ENCODE data around the gene GLDN. TPM values are rescaled to one million over a fixed set of nuclear protein-coding genes. Genes with fewer than 3 reads are reported as not detected.

The GLDN gene
- total and polyA plus RNA-seq, 2 of the 8 experiments (the other 6 are each of a cell fraction or from before 2014, with no cell fraction given), result 0.24 to 0.50 TPM

GRCh38 chr15:51316636-51317035 is 24.8 kb upstream of the GLDN start:
- H3K23ac ChIP-seq (ENCODE audit: insufficient read length), result no peak overlapping the region
- no peak overlapping the region for H3K4me3 ChIP-seq (ENCODE audit: extremely low read depth in 1 of 4, insufficient read depth in 2 of 4, low read depth in 3 of 4, low read length in 4 of 4)
- no peaks in the 10 kb centered on the region; a peak in 1 of 8 replicates for H3K36me3 ChIP-seq (ENCODE audit: control insufficient read depth in 2 of 4, insufficient read depth in 4 of 4, low read length in 3 of 4)
- POLR2A ChIA-PET (ENCODE audit: partially characterized antibody), result no interaction called here
- H4K8ac ChIP-seq (ENCODE audit: extremely low read depth, insufficient read depth, low read length), result no peak overlapping the region
- no peak overlapping the region for H2BK12ac ChIP-seq (ENCODE audit: low read depth, low read length)
- no peak overlapping the region for H2BK15ac ChIP-seq (ENCODE audit: low read length)
- no peaks in the 10 kb centered on the region for H3K79me1 ChIP-seq (ENCODE audit: low read depth, low read length)
- H4K5ac ChIP-seq (ENCODE audit: insufficient read length, low read depth, low read length), result no peak overlapping the region
- no peaks in the 10 kb centered on the region for H3K79me2 ChIP-seq (ENCODE audit: control insufficient read depth in 1 of 2, insufficient read depth in 2 of 2, low read length in 2 of 2)
- DNase-seq (ENCODE audit: low read depth in 1 of 2, low spot score in 2 of 2), result no peak
- no peak overlapping the region for H3K4ac ChIP-seq (replicated peaks; ENCODE audit: insufficient read length, low read depth, low read length)
- H2BK5ac ChIP-seq (ENCODE audit: low read depth, low read length), result no peak overlapping the region
- H2AFZ ChIP-seq (ENCODE audit: low read length), result no peak overlapping the region
- CTCF ChIA-PET (ENCODE audit: partially characterized antibody), result no interaction called here
- H3K56ac ChIP-seq (replicated peaks; ENCODE audit: insufficient read length, low read depth, low read length), result no peak overlapping the region
- no peak for FAIRE-seq
- no peaks in the 10 kb centered on the region for H3K4me1 ChIP-seq (replicated peaks in 1 of 4; ENCODE audit: control insufficient read depth in 3 of 4, insufficient read depth in 4 of 4, low read length in 3 of 4)
- WGBS, 2 experiments (ENCODE audit: extremely low coverage in 1 of 2, insufficient coverage in 1 of 2, insufficient read length in 1 of 2, insufficient replicate concordance in 2 of 2, low coverage in 1 of 2, low lambda C conversion rate in 2 of 2, missing lambda C conversion rate in 1 of 2), result 90% methylated on average over 1 of the region's 1 CpG; no CpG with 5 or more reads in 1 of the 2 experiments
- no peak overlapping the region for H3K9ac ChIP-seq (replicated peaks in 1 of 4; ENCODE audit: extremely low read depth in 1 of 4, low read depth in 3 of 4, low read length in 3 of 4)
- no peak overlapping the region for H2AK5ac ChIP-seq (ENCODE audit: low read depth, low read length)
- H3K27ac ChIP-seq (ENCODE audit: low read depth, low read length), result no peak overlapping the region
- H3K4me2 ChIP-seq (ENCODE audit: insufficient read depth in 1 of 2, low read depth in 2 of 2, low read length in 2 of 2), result no peak overlapping the region
- no peaks in the 10 kb centered on the region for H3K23me2 ChIP-seq (ENCODE audit: low read depth, low read length)
- H4K91ac ChIP-seq (replicated peaks; ENCODE audit: insufficient read length, low read length), result no peak overlapping the region
- H3K14ac ChIP-seq (ENCODE audit: insufficient read length), result no peak overlapping the region
- H3K9me3 ChIP-seq (ENCODE audit: insufficient read depth in 2 of 2, low read depth in 1 of 2, low read length in 1 of 2), result no peaks in the 10 kb centered on the region
- no peaks in the 10 kb centered on the region for H3K27me3 ChIP-seq (replicated peaks in 1 of 4; ENCODE audit: control insufficient read depth in 3 of 4, extremely low read depth in 1 of 4, insufficient read depth in 3 of 4, low read length in 3 of 4)
- no peak overlapping the region for H3K18ac ChIP-seq (ENCODE audit: extremely low read depth, low read length)
- no peak overlapping the region for H2BK20ac ChIP-seq (ENCODE audit: low read length)
- no peaks in the 10 kb centered on the region for H4K20me1 ChIP-seq (replicated peaks in 1 of 2; ENCODE audit: control insufficient read depth in 1 of 2, insufficient read depth in 2 of 2, low read length in 2 of 2)
- no peak overlapping the region for H2BK120ac ChIP-seq (replicated peaks; ENCODE audit: low read depth, low read length)
- TF ChIP-seq NANOG (IDR thresholded peaks at IDR 0.05; ENCODE audit: insufficient read depth, low read depth, low read length, poor library complexity, severe bottlenecking) (no peak), ZNF274 (IDR thresholded peaks at IDR 0.05; ENCODE audit: borderline replicate concordance, extremely low read depth, low read length) (no peak), RAD21 (IDR thresholded peaks at IDR 0.05 in 1 of 2, conservative IDR thresholded peaks at IDR 0.05 in 1 of 2; ENCODE audit: low read depth in 2 of 2, low read length in 2 of 2) (no peak), CBX5 (IDR thresholded peaks at IDR 0.05; ENCODE audit: low read depth, low read length) (no peak), SAP30 (IDR thresholded peaks at IDR 0.05; ENCODE audit: insufficient read depth, insufficient replicate concordance, low read length) (no peak), POLR2AphosphoS5 (IDR thresholded peaks at IDR 0.05; ENCODE audit: low read depth, low read length) (no peak), HDAC6 (IDR thresholded peaks at IDR 0.05; ENCODE audit: low read depth, low read length) (no peak), FOSL1 (IDR thresholded peaks at IDR 0.05; ENCODE audit: insufficient read depth, low read depth, low read length) (no peak), ATF3 (IDR thresholded peaks at IDR 0.05; ENCODE audit: insufficient read depth, low read depth, low read length) (no peak), CEBPB (IDR thresholded peaks at IDR 0.05; ENCODE audit: low read depth, low read length) (no peak), JUND (IDR thresholded peaks at IDR 0.05; ENCODE audit: low read length) (no peak)
- TF ChIP-seq, protein P1, sequence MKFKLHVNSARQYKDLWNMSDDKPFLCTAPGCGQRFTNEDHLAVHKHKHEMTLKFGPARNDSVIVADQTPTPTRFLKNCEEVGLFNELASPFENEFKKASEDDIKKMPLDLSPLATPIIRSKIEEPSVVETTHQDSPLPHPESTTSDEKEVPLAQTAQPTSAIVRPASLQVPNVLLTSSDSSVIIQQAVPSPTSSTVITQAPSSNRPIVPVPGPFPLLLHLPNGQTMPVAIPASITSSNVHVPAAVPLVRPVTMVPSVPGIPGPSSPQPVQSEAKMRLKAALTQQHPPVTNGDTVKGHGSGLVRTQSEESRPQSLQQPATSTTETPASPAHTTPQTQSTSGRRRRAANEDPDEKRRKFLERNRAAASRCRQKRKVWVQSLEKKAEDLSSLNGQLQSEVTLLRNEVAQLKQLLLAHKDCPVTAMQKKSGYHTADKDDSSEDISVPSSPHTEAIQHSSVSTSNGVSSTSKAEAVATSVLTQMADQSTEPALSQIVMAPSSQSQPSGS (IDR thresholded peaks at IDR 0.05; ENCODE audit: low read length), result no peak
